ENCODE measurements around the gene WDSUB1.

Gene WDSUB1

GRCh38 chr2:159266554-159266953 lies 19.9 kb downstream of the WDSUB1 start:
- H3K4me3 ChIP-seq (ENCODE audit: low read length): no peak overlapping the region
- TF ChIP-seq CTCF (conservative IDR thresholded peaks at IDR 0.05; ENCODE audit: low read length): no peak
- DNase-seq (ENCODE audit: low read depth): no peak

GRCh38 chr2:159265171-159265576 lies 21.3 kb downstream of the WDSUB1 start:
- H3K4me3 ChIP-seq (ENCODE audit: low read length): no peak overlapping the region
- no peak for TF ChIP-seq CTCF (conservative IDR thresholded peaks at IDR 0.05; ENCODE audit: low read length)
- peak; percentile 25 for DNase-seq (ENCODE audit: low read depth)

- no peak for DNase-seq (ENCODE audit: low read depth)
- no peak for TF ChIP-seq CTCF (conservative IDR thresholded peaks at IDR 0.05; ENCODE audit: low read length)
- no peak overlapping the region for H3K4me3 ChIP-seq (ENCODE audit: low read length)
Observed at GRCh38 chr2:159262904-159263303, 23.6 kb downstream of the WDSUB1 start.

- TF ChIP-seq CTCF (conservative IDR thresholded peaks at IDR 0.05; ENCODE audit: low read length): 0 out of 2 replicates have a peak, but pooled peaks have one; percentile 4
- peak; percentile 80 for DNase-seq (ENCODE audit: low read depth)
- H3K4me3 ChIP-seq (ENCODE audit: low read length): no peak overlapping the region
Observed at GRCh38 chr2:159262226-159262625, 24.3 kb downstream of the WDSUB1 start.

- H3K4me3 ChIP-seq (ENCODE audit: low read length): no peak overlapping the region
- no peak for DNase-seq (ENCODE audit: low read depth)
- TF ChIP-seq CTCF (conservative IDR thresholded peaks at IDR 0.05; ENCODE audit: low read length): no peak
Observed at GRCh38 chr2:159256159-159256558, 30.3 kb downstream of the WDSUB1 start.

GRCh38 chr2:159252905-159253304 lies 33.6 kb downstream of the WDSUB1 start:
- no peak for TF ChIP-seq CTCF (conservative IDR thresholded peaks at IDR 0.05; ENCODE audit: low read length)
- DNase-seq (ENCODE audit: low read depth): no peak
- H3K4me3 ChIP-seq (ENCODE audit: low read length): no peak overlapping the region

- TF ChIP-seq CTCF (conservative IDR thresholded peaks at IDR 0.05; ENCODE audit: low read length): no peak
- no peak for DNase-seq (ENCODE audit: low read depth)
- no peak overlapping the region for H3K4me3 ChIP-seq (ENCODE audit: low read length)
Observed at GRCh38 chr2:159251296-159252173, 35.0 kb downstream of the WDSUB1 start.

Measured in AG10803 (cell line).